GM10266 (cell line): ENCODE results near the gene BTN3A1.
"Not testable (repeated sequence)": the region's sequence is repeated elsewhere in the genome, so short reads cannot be mapped to it uniquely, and the experiment has no call there.

Experiments used
- DNase-seq: peaks from one replicate; pipeline ENCODE4 v3.0.0; 2012; ENCODE audit errors: extremely low spot score
- CTCF ChIP-seq: IDR thresholded peaks from 2 replicates; pipeline ENCODE4 v1.5.1; 2012; ENCODE audit warnings: mild to moderate bottlenecking, low read depth; ENCODE audit not compliant: control insufficient read depth, insufficient read depth; ENCODE audit errors: missing control alignments

Gene BTN3A1

GRCh38 chr6:26457264-26457805 is 55.3 kb downstream of the BTN3A1 start:
- no peak for TF ChIP-seq CTCF
- no peak for DNase-seq

- peak; percentile 76 for DNase-seq
- no peak for TF ChIP-seq CTCF
Observed at GRCh38 chr6:26457806-26458688, 56.0 kb downstream of the BTN3A1 start, which contains the start of gene BTN2A1. Gene BTN2A1, plus strand, starts transcription at chr6:26457955. Its CDS starts 682 bp downstream, at chr6:26458637.

- no peak for DNase-seq
- no peak for TF ChIP-seq CTCF
Observed at GRCh38 chr6:26459023-26459810, 57.1 kb downstream of the BTN3A1 start.

GRCh38 chr6:26461353-26461752 is 59.3 kb downstream of the BTN3A1 start:
- not testable (repeated sequence) for DNase-seq

GRCh38 chr6:26464014-26464413 is 61.9 kb downstream of the BTN3A1 start:
- no peak for TF ChIP-seq CTCF
- DNase-seq: no peak

- no peak for TF ChIP-seq CTCF
- no peak for DNase-seq
Observed at GRCh38 chr6:26464416-26465131, 62.5 kb downstream of the BTN3A1 start.
